COLO668 (cell line): ENCODE results near the gene ZNF177.
A peak's percentile ranks its signal among the peaks of the same experiment; 100 is the strongest.

Source experiments
- DNase-seq: peaks from one replicate; lab custom pipeline; 2025; ENCODE audit not compliant: unreplicated experiment; lab: John Stamatoyannopoulos, UW

The ZNF177 gene

DNA sequence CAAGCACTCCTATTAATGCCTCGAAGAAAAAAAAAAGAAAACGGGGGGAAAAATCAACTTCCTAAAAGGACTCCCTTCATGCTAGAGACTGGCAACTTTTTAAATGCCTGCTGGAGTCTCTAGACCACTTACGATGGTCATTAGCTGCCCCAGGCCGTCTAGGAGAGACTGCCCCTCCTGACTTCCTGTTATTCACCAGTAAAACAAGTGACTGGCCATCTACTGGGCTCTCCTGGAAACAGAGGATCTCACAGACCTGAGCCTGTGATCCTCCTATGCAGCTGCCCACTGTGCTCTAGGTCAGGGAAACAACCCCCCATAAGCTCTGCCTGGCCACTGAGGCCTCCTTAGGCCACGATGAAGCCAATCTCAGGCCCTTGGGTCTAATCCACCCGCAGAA lies 65.1 kb downstream of the ZNF177 start:
- no peak for DNase-seq

DNA sequence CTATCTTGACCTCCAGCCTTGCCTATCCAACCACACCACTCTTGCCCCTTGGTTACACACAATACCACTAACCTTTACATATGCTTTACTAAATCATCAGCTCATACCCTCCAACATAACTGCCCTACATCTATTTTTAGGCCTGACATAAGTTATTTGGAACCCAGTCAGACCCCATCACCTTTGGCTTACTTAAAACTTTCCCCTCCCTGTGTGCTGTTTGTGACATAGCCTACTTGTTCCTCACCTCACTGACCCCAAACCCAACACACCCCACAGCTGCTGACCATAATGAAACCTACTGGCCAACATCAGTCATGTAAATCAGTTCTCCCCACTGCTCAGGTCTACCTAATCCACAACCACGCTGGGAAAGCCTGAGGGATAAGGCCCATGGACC lies 67.6 kb downstream of the ZNF177 start:
- no peak for DNase-seq

DNA sequence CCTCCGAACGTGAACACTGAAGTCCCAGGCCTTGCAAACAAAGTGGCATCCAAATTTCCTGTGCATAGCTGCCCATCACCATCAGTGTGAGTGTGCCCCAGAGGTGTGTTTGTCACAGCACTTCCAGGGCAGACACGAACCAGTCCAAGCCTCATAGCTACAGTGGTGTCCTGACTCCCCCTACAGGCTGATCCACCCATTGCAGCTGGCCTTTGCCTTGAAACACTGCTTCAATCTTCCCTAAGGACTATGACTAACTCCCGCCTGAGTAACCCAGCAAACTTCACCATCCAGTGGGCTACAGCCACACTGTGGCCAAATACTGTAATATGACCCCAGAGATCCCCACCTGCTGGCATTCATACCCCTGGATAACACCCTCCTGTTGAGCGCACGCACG lies 68.7 kb downstream of the ZNF177 start:
- DNase-seq, result peak; percentile 24
